HEK293T (cell line): ENCODE data around the gene RASL10A.

Source experiments
- BHLHE40 ChIP-seq: fragments of 450-650 bp; IDR thresholded peaks from 2 replicates; pipeline ENCODE4 v1.6.1; 2016; ENCODE audit warnings: mild to moderate bottlenecking, moderate library complexity, borderline replicate concordance
- ELF4 ChIP-seq: fragments of 450-650 bp; IDR thresholded peaks from 2 replicates; pipeline ENCODE4 v1.6.1; 2017; ENCODE audit warnings: antibody characterized with exemption
- FOXM1 ChIP-seq: fragments of 450-650 bp; IDR thresholded peaks from 2 replicates; pipeline ENCODE4 v1.6.1; 2017; ENCODE audit warnings: mild to moderate bottlenecking, borderline replicate concordance
- HDGF ChIP-seq: fragments of 450-650 bp; IDR thresholded peaks from 2 replicates; pipeline ENCODE4 v1.6.1; 2017; ENCODE audit warnings: antibody characterized with exemption, borderline replicate concordance
- LEF1 ChIP-seq: fragments of 450-650 bp; IDR thresholded peaks from 2 replicates; pipeline ENCODE4 v1.6.1; 2017; ENCODE audit warnings: mild to moderate bottlenecking, borderline replicate concordance
- NFRKB ChIP-seq: fragments of 450-650 bp; IDR thresholded peaks from 2 replicates; pipeline ENCODE4 v1.6.1; 2016; ENCODE audit warnings: mild to moderate bottlenecking, moderate library complexity
- PKNOX1 ChIP-seq: fragments of 450-650 bp; IDR thresholded peaks from 2 replicates; pipeline ENCODE4 v1.6.1; 2016
- SP1 ChIP-seq: fragments of 450-650 bp; IDR thresholded peaks from 2 replicates; pipeline ENCODE4 v1.6.1; 2017
- ZNF384 ChIP-seq: fragments of 450-650 bp; IDR thresholded peaks from 2 replicates; pipeline ENCODE4 v1.6.1; 2016

GRCh38 chr22:29330753-29331152 is 15.3 kb upstream of the RASL10A start:
- TF ChIP-seq BHLHE40 (no peak), SP1 (no peak), LEF1 (no peak), HDGF (no peak), ZNF384 (no peak), NFRKB (no peak), ELF4 (no peak), FOXM1 (no peak), PKNOX1 (no peak)
